GM23248 (cell line): ENCODE data around the gene SMAD4.
"Not testable (repeated sequence)": the region's sequence is repeated elsewhere in the genome, so short reads cannot be mapped to it uniquely, and the experiment has no call there.

Source experiments
- EZH2 ChIP-seq: fragments of 200-600 bp; sonication (generic); IDR thresholded peaks from 2 replicates; pipeline ENCODE4 v1.6.1; 2018; ENCODE audit warnings: antibody characterized with exemption, mild to moderate bottlenecking; ENCODE audit not compliant: insufficient read depth, poor library complexity, severe bottlenecking
- EZH2phosphoT487 ChIP-seq: fragments of 200-600 bp; sonication (generic); IDR thresholded peaks from 2 replicates; pipeline ENCODE4 v1.6.1; 2018; ENCODE audit warnings: antibody characterized with exemption, moderate library complexity, mild to moderate bottlenecking, low read depth; ENCODE audit not compliant: insufficient read depth

DNA sequence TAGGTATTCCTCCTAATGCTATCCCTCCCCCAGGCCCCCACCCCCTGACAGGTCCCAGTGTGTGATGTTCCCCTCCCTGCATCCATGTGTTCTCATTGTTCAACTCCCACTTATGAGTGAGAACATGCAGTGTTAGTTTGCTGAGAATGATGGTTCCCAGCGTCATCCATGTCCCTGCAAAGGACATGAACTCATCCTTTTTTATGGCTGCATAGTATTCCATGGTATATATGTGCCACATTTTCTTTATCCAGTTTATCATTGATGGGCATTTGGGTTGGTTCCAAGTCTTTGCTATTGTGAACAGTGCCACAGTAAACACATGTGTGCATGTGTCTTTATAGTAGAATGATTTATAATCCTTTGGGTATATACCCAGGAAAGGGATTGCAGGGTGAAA, 63.0 kb downstream of the SMAD4 start:
- TF ChIP-seq EZH2phosphoT487, EZH2: not testable (repeated sequence)
